Karpas-422 (cell line): ENCODE measurements around the gene PHKA2. TPM values are rescaled to one million over a fixed set of nuclear protein-coding genes. Genes with fewer than 3 reads are reported as not detected.
"Not testable (repeated sequence)": the region's sequence is repeated elsewhere in the genome, so short reads cannot be mapped to it uniquely, and the experiment has no call there.

Source experiments
- DNase-seq: peaks from one replicate; pipeline ENCODE4 v3.0.0-alpha.2; 2015
- H2AFZ ChIP-seq: fragments of 200-600 bp; sonication (generic); 2 replicates; pipeline ENCODE4 v1.6.1; 2014; ENCODE audit warnings: antibody characterized with exemption, low read length, mixed read lengths
- H3K27ac ChIP-seq: fragments of 200-600 bp; sonication (generic); 2 replicates; pipeline ENCODE4 v1.5.1; 2014; ENCODE audit warnings: mild to moderate bottlenecking, low read length, moderate library complexity
- H3K27me3 ChIP-seq: fragments of 200-600 bp; sonication (generic); 2 replicates; pipeline ENCODE4 v1.6.1; 2014; ENCODE audit warnings: low read length, mixed read lengths
- H3K36me3 ChIP-seq: fragments of 200-600 bp; sonication (generic); 2 replicates; pipeline ENCODE4 v1.6.1; 2014; ENCODE audit warnings: low read length, mixed read lengths; ENCODE audit not compliant: insufficient read depth
- H3K4me1 ChIP-seq: fragments of 200-600 bp; sonication (generic); 2 replicates; pipeline ENCODE4 v1.6.1; 2014; ENCODE audit warnings: mild to moderate bottlenecking, low read length, mixed read lengths
- H3K4me2 ChIP-seq: fragments of 200-600 bp; sonication (generic); 2 replicates; pipeline ENCODE4 v1.6.1; 2014; ENCODE audit warnings: low read length, low read depth, mild to moderate bottlenecking; ENCODE audit not compliant: poor library complexity, severe bottlenecking
- H3K4me3 ChIP-seq: fragments of 200-600 bp; sonication (generic); 2 replicates; pipeline ENCODE4 v1.5.1; 2014; ENCODE audit warnings: mild to moderate bottlenecking, antibody characterized with exemption, low read length, mixed read lengths
- H3K79me2 ChIP-seq: fragments of 200-600 bp; sonication (generic); 2 replicates; pipeline ENCODE4 v1.6.1; 2014; ENCODE audit warnings: mild to moderate bottlenecking, low read length, mixed read lengths
- H3K9ac ChIP-seq: fragments of 200-600 bp; sonication (generic); 2 replicates; pipeline ENCODE4 v1.6.0; 2014; ENCODE audit warnings: low read length
- H3K9me2 ChIP-seq: fragments of 200-600 bp; sonication (generic), shearing (Covaris generic); replicated peaks from 2 replicates; pipeline ENCODE4 v1.6.0; 2014; ENCODE audit warnings: mild to moderate bottlenecking, low read length, moderate library complexity; ENCODE audit not compliant: insufficient read depth
- H3K9me3 ChIP-seq: fragments of 300-700, 200-600 bp; sonication (generic); 2 replicates; pipeline ENCODE4 v1.6.1; 2014; ENCODE audit warnings: low read length, mixed read lengths
- H4K20me1 ChIP-seq: fragments of 200-600 bp; sonication (generic); 2 replicates; pipeline ENCODE4 v1.6.1; 2014; ENCODE audit warnings: mild to moderate bottlenecking, antibody characterized with exemption, low read length, low read depth; ENCODE audit not compliant: insufficient read depth
- total RNA-seq: library from RNA; depleted of rRNA; stranded (reverse); fragments of >200 nt; shearing (Covaris generic); gene quantifications from 2 replicates; pipeline ENCODE4 v1.2.3, GENCODE V29; 2014; ENCODE audit warnings: low replicate concordance; rRNA removed

PHKA2 gene, protein sequence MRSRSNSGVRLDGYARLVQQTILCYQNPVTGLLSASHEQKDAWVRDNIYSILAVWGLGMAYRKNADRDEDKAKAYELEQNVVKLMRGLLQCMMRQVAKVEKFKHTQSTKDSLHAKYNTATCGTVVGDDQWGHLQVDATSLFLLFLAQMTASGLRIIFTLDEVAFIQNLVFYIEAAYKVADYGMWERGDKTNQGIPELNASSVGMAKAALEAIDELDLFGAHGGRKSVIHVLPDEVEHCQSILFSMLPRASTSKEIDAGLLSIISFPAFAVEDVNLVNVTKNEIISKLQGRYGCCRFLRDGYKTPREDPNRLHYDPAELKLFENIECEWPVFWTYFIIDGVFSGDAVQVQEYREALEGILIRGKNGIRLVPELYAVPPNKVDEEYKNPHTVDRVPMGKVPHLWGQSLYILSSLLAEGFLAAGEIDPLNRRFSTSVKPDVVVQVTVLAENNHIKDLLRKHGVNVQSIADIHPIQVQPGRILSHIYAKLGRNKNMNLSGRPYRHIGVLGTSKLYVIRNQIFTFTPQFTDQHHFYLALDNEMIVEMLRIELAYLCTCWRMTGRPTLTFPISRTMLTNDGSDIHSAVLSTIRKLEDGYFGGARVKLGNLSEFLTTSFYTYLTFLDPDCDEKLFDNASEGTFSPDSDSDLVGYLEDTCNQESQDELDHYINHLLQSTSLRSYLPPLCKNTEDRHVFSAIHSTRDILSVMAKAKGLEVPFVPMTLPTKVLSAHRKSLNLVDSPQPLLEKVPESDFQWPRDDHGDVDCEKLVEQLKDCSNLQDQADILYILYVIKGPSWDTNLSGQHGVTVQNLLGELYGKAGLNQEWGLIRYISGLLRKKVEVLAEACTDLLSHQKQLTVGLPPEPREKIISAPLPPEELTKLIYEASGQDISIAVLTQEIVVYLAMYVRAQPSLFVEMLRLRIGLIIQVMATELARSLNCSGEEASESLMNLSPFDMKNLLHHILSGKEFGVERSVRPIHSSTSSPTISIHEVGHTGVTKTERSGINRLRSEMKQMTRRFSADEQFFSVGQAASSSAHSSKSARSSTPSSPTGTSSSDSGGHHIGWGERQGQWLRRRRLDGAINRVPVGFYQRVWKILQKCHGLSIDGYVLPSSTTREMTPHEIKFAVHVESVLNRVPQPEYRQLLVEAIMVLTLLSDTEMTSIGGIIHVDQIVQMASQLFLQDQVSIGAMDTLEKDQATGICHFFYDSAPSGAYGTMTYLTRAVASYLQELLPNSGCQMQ
- total RNA-seq = 50.7 and 75.4 TPM in 2 replicates

DNA sequence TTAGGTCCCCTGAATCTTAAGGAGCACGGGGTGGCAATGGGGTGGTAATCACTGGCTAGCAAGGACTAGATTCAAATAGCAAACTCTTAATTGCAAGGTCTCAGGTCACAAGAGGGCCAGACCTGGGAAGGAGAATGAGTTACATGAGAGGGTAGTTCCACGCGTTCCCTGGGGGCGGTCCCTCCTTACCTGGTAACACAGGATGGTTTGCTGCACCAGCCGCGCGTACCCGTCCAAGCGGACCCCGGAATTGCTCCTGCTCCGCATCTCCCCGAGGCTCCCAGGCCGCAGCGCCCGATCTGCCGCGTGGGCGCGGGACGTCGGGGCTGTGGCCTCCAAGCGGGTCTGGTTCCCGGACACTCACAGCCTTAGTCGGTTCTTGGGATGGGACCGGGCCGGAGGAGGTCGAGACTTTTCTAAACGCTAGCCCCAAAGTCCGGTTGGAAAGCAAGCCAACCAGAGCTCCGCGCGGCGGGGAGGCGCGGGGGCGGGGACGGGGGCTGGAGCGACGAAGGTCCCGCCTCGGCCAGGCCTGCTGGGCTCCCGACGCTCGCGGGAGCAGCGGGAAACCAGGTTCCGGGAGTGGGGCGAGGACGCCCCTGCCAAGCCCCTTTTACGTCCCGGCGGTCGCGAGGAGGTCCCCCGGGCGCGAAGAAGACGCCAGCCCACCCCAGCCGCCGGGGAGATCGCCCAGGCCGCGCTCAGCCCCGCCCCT is at the start of gene PHKA2:
TSS of gene PHKA2 (minus strand) at position 449 of the 715 bp plus-strand sequence. CDS start at position 267, 182 bp downstream.
- Histone ChIP-seq H3K27me3 (no peaks in the 10 kb centered on the region), H3K9me2 (no peaks in the 10 kb centered on the region), H3K9me3 (no peaks in the 10 kb centered on the region), H3K27ac (peak within 1 kb of the TSS; percentile 93), H3K9ac (peak within 1 kb of the TSS; percentile 88), H3K4me1 (peaks cover 47% of the 10 kb centered on the region), H3K36me3 (no peaks in the 10 kb centered on the region), H3K4me3 (peak within 1 kb of the TSS; percentile 79), H3K79me2 (peaks cover 39% of the 10 kb centered on the region), H2AFZ (0 out of 2 replicates have a peak within 1 kb of the TSS, but pooled peaks have one; percentile 66), H4K20me1 (no peaks in the 10 kb centered on the region), H3K4me2 (peak within 1 kb of the TSS; percentile 70)
- DNase-seq = peak; percentile 84

DNA sequence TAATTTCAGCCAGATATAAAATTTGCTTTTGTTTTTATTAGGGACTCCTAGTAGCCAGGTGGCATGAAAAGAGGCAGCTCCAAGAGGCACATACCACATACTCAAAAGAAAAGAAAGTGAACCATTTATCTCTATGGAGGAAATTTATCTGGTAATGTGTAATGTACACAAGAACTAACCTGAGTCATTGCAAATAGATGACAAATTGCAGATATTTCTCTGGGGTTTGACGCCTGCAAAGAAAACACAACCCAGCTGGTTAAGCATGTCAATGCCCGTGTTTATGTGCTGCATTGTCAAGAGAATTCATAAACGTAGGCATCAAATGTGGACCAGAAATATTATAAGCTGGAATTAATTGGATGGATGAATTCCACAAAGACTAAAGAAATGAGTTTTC is 46.9 kb upstream of the PHKA2 start:
- H3K9ac ChIP-seq = no peak overlapping the region
- no peaks in the 10 kb centered on the region for H3K9me2 ChIP-seq
- no peaks in the 10 kb centered on the region for H3K9me3 ChIP-seq
- no peaks in the 10 kb centered on the region for H4K20me1 ChIP-seq
- DNase-seq = no peak
- H3K79me2 ChIP-seq = no peaks in the 10 kb centered on the region
- no peaks in the 10 kb centered on the region for H3K27me3 ChIP-seq
- H3K27ac ChIP-seq = no peak overlapping the region
- no peak overlapping the region for H2AFZ ChIP-seq
- H3K4me1 ChIP-seq = no peaks in the 10 kb centered on the region
- no peak overlapping the region for H3K4me3 ChIP-seq
- no peak overlapping the region for H3K4me2 ChIP-seq
- no peaks in the 10 kb centered on the region for H3K36me3 ChIP-seq

DNA sequence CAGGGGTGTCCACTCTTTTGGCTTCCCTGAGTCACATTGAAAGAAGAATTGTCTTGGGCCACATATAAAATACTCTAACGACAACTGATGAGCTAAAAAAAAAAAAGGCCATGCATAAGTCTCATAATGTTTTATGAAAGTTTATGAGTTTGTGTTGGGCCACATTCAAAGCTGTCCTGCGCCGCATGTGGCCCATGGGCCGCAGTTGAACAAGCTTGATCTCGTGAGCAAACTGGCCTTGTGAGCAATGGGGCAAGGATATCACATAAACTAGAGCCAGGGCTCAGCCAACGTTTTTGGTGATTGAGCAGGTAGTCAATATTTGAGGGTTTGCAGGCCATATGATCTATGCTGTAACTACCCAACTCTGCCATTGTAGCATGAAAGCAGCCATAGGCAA is 44.6 kb upstream of the PHKA2 start:
- Histone ChIP-seq H3K27me3 (no peaks in the 10 kb centered on the region), H3K79me2 (no peaks in the 10 kb centered on the region), H3K4me2 (no peak overlapping the region), H3K4me3 (no peak overlapping the region), H3K27ac (no peak overlapping the region), H3K9me3 (no peaks in the 10 kb centered on the region), H3K36me3 (no peaks in the 10 kb centered on the region), H3K9ac (no peak overlapping the region), H2AFZ (no peak overlapping the region), H3K4me1 (no peaks in the 10 kb centered on the region), H3K9me2 (no peaks in the 10 kb centered on the region), H4K20me1 (no peaks in the 10 kb centered on the region)
- DNase-seq = no peak

DNA sequence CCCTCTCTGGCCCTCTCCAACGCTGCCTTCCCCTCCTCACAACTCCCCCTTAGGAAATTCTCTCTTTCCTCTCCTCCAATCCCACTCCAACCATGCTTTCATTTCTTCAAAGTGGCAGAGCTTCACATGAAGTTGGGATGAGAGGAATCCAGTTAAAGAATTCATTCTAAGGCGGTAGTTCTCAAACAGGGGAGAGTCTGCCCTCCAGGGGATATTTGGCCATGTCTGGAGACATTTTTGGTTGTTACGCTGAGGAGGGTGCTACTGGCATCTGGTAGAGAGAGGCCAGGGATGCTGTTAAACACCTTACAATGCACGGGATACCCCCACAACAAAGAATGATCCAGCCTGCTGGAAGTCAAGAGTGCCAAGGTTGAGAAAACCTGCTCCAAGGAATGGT is 40.5 kb upstream of the PHKA2 start:
- Histone ChIP-seq H3K79me2 (no peaks in the 10 kb centered on the region), H3K4me1 (no peaks in the 10 kb centered on the region), H3K9me2 (no peaks in the 10 kb centered on the region), H3K9me3 (no peaks in the 10 kb centered on the region), H3K27ac (no peak overlapping the region), H3K27me3 (no peaks in the 10 kb centered on the region), H3K36me3 (no peaks in the 10 kb centered on the region), H3K4me2 (no peak overlapping the region), H3K9ac (no peak overlapping the region), H4K20me1 (no peaks in the 10 kb centered on the region), H2AFZ (no peak overlapping the region), H3K4me3 (no peak overlapping the region)
- DNase-seq = no peak

DNA sequence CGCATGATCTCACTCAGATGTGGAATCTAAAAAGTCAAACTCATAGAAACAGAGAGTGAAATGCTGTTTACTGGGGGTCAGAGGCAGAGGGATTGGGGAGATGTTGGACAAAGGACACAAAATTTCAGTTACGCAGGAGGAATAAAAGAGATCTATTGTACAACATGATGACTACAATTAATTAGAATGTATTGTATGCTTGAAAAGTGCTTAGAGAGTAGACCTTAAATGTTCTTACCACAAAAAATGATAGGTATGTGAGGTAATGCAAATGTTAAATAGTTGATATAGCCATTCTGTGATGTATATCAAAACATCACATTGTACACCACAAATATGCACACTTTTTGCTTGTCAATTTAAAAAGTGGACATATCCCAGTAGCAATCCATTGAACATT is 36.1 kb upstream of the PHKA2 start:
- Histone ChIP-seq H3K9me2 (no peaks in the 10 kb centered on the region), H3K27ac (no peak overlapping the region), H3K27me3 (no peaks in the 10 kb centered on the region), H3K9ac (no peak overlapping the region), H3K9me3 (no peaks in the 10 kb centered on the region), H3K4me3 (no peak overlapping the region), H4K20me1 (no peaks in the 10 kb centered on the region), H3K4me2 (no peak overlapping the region), H3K4me1 (no peaks in the 10 kb centered on the region), H2AFZ (no peak overlapping the region), H3K79me2 (no peaks in the 10 kb centered on the region), H3K36me3 (no peaks in the 10 kb centered on the region)
- DNase-seq = no peak

DNA sequence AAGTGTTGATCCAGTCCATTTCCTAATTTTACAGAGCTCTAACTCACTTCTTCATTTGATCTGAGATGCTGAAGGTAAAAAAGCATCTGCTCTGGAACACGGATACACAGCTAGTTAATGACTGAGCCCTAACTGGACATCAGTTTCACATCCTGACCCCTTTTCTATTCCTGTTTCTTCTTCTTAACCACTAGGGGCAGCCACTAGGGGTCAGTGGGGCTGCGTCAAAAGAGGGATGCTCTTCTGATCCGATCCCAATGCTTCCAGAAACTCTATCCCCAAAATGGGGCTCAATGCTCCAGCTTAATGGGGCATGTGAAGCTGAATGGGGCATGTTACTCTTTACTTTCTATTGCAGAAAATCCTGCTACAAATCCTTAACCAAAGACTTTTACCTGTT is 33.4 kb upstream of the PHKA2 start:
- peak; percentile 51 for DNase-seq
- no peak overlapping the region for H3K4me2 ChIP-seq
- no peaks in the 10 kb centered on the region for H3K36me3 ChIP-seq
- no peak overlapping the region for H3K27ac ChIP-seq
- no peak overlapping the region for H3K9ac ChIP-seq
- H3K9me3 ChIP-seq = no peaks in the 10 kb centered on the region
- no peaks in the 10 kb centered on the region for H4K20me1 ChIP-seq
- H3K9me2 ChIP-seq = no peaks in the 10 kb centered on the region
- H3K4me3 ChIP-seq = no peak overlapping the region
- H3K4me1 ChIP-seq = no peaks in the 10 kb centered on the region
- no peaks in the 10 kb centered on the region for H3K27me3 ChIP-seq
- no peaks in the 10 kb centered on the region for H3K79me2 ChIP-seq
- no peak overlapping the region for H2AFZ ChIP-seq

DNA sequence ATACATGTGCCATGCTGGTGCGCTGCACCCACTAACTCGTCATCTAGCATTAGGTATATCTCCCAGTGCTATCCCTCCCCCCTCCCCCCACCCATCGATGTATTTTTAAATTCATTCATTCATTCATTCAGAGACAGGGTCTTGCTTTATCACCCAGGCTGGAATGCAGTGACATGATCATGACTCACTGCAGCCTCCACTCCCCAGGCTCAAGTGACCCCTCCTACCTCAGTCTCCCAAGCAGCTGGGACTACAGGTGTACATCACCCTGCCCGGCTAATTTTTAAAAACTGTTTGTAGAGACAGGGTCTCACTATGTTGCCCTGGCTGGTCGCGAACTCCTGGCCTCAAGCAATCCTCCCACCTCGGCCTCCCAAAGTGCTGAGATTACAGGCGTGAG is 32.7 kb upstream of the PHKA2 start:
- not testable (repeated sequence) for H3K9ac ChIP-seq, DNase-seq, H2AFZ ChIP-seq, H3K36me3 ChIP-seq, H3K79me2 ChIP-seq, H3K9me3 ChIP-seq, H3K4me1 ChIP-seq, H3K27ac ChIP-seq, H3K4me3 ChIP-seq, H4K20me1 ChIP-seq, H3K27me3 ChIP-seq, H3K9me2 ChIP-seq, H3K4me2 ChIP-seq
